GM06990 (cell line): Measurements from ENCODE around the gene HLA-A.

ENCODE experiments used
- DNase-seq: peaks from one replicate; pipeline ENCODE4 v3.0.0-alpha.2; 2011; ENCODE audit not compliant: insufficient read length; ENCODE audit errors: extremely low read depth
- H3K27me3 ChIP-seq: replicated peaks from 2 replicates; pipeline ENCODE4 v1.6.0; 2011; ENCODE audit warnings: low read length; ENCODE audit not compliant: control insufficient read depth, insufficient read depth
- H3K36me3 ChIP-seq: 2 replicates; pipeline ENCODE4 v1.5.1; 2011; ENCODE audit warnings: low read length; ENCODE audit not compliant: control insufficient read depth, insufficient read depth
- H3K4me3 ChIP-seq: replicated peaks from 2 replicates; pipeline ENCODE4 v1.5.1; 2011; ENCODE audit warnings: low read depth, mild to moderate bottlenecking, control low read depth, low read length
- CTCF ChIP-seq: IDR thresholded peaks from 2 replicates; pipeline ENCODE4 v1.5.1; 2011; ENCODE audit warnings: low read length, control low read depth, mild to moderate bottlenecking, inconsistent platforms; ENCODE audit not compliant: insufficient read depth, poor library complexity, severe bottlenecking

HLA-A gene

GRCh38 chr6:29938746-29939508 is 3.4 kb upstream of the HLA-A start:
- no peak overlapping the region for H3K4me3 ChIP-seq
- H3K27me3 ChIP-seq, result no peaks in the 10 kb centered on the region
- H3K36me3 ChIP-seq, result peaks cover 6% of the 10 kb centered on the region
- no peak for DNase-seq
- TF ChIP-seq CTCF, result no peak

- no peak overlapping the region for H3K4me3 ChIP-seq
- no peaks in the 10 kb centered on the region for H3K27me3 ChIP-seq
- no peak for TF ChIP-seq CTCF
- DNase-seq, result no peak
- H3K36me3 ChIP-seq, result peaks cover 15% of the 10 kb centered on the region
Measured at GRCh38 chr6:29941016-29941415, 1.3 kb upstream of the HLA-A start.

DNA sequence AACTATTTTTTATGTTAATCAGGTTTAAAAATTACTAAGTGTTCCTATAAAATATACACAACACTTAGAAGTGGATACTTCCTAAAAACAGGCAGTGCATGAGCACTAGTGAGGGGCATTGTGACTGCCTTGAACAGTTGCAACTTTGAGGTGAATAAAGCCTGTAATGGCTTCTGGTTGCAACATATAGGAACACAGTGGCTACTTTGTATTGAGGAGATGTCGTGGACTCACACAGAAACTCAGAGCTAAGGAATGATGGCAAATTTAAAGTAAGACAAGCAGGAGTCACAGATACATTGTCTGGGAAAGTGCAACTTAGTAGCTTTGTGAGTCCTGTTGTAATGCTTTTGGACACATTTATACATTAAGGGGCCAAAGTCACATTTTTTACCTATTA is 861 bp upstream of the HLA-A start:
- peak overlapping the region; percentile 76 for H3K4me3 ChIP-seq
- no peak for TF ChIP-seq CTCF
- no peak for DNase-seq
- H3K36me3 ChIP-seq, result peaks cover 15% of the 10 kb centered on the region
- no peaks in the 10 kb centered on the region for H3K27me3 ChIP-seq

- TF ChIP-seq CTCF, result no peak
- H3K4me3 ChIP-seq, result peak overlapping the region; percentile 76
Measured at GRCh38 chr6:29941916-29942274, 437 bp upstream of the HLA-A start.

DNA sequence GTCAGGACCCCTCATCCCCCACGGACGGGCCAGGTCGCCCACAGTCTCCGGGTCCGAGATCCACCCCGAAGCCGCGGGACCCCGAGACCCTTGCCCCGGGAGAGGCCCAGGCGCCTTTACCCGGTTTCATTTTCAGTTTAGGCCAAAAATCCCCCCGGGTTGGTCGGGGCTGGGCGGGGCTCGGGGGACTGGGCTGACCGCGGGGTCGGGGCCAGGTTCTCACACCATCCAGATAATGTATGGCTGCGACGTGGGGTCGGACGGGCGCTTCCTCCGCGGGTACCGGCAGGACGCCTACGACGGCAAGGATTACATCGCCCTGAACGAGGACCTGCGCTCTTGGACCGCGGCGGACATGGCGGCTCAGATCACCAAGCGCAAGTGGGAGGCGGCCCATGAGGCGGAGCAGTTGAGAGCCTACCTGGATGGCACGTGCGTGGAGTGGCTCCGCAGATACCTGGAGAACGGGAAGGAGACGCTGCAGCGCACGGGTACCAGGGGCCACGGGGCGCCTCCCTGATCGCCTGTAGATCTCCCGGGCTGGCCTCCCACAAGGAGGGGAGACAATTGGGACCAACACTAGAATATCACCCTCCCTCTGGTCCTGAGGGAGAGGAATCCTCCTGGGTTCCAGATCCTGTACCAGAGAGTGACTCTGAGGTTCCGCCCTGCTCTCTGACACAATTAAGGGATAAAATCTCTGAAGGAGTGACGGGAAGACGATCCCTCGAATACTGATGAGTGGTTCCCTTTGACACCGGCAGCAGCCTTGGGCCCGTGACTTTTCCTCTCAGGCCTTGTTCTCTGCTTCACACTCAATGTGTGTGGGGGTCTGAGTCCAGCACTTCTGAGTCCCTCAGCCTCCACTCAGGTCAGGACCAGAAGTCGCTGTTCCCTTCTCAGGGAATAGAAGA is 978 bp downstream of the HLA-A start:
- no peaks in the 10 kb centered on the region for H3K27me3 ChIP-seq
- no peak for TF ChIP-seq CTCF
- peak overlapping the region; percentile 76 for H3K4me3 ChIP-seq
- peaks cover 21% of the 10 kb centered on the region for H3K36me3 ChIP-seq
- peak; percentile 44 for DNase-seq

More at GRCh38 chr6:29941916-29942274, 437 bp upstream of the HLA-A start:
- no peak for DNase-seq
- no peaks in the 10 kb centered on the region for H3K27me3 ChIP-seq
- H3K36me3 ChIP-seq, result peaks cover 15% of the 10 kb centered on the region
